Stomach (tissue), 9 donors: ENCODE data around the gene BORCS5. TPM values are rescaled to one million over a fixed set of nuclear protein-coding genes. Genes with fewer than 3 reads are reported as not detected.
"Not testable (repeated sequence)": the region's sequence is repeated elsewhere in the genome, so short reads cannot be mapped to it uniquely, and the experiment has no call there.

Experiments
- DNase-seq, 2 donors: peaks; one replicate each; pipeline versions ENCODE4 v3.0.0 to v3.0.0-alpha.2; 2013 to 2019
- H3K27ac ChIP-seq, 5 donors: fragments of 200-600 bp in 4 of 5; sonication (generic) in 4 of 5; one replicate each; pipeline ENCODE4 v1.5.1; 2013 to 2019; ENCODE audit warnings: mild to moderate bottlenecking in 1 of 5, moderate library complexity in 1 of 5
- H3K27me3 ChIP-seq, 3 donors: fragments of 200-600 bp; sonication (generic); one replicate each; pipeline ENCODE4 v1.5.1; 2017 to 2019; ENCODE audit warnings: mixed run types in 1 of 3
- H3K36me3 ChIP-seq, 4 donors: fragments of 200-600 bp; sonication (generic); 1 replicate in 3 of 4; 2 replicates in 1 of 4; pipeline ENCODE4 v1.5.1; 2016 to 2019
- H3K4me1 ChIP-seq, 4 donors: fragments of 200-600 bp; sonication (generic); one replicate each; pipeline ENCODE4 v1.5.1; 2016 to 2019
- H3K4me3 ChIP-seq, 4 donors: fragments of 200-600 bp; sonication (generic) in 3 of 4; one replicate each; pipeline ENCODE4 v1.5.1; 2016 to 2019; ENCODE audit warnings: mild to moderate bottlenecking in 1 of 4
- H3K9me3 ChIP-seq, 4 donors: fragments of 200-600 bp; sonication (generic); one replicate each; pipeline ENCODE4 v1.5.1; 2016 to 2019
- EP300 ChIP-seq: sonication (generic); formaldehyde crosslinking; IDR thresholded peaks from one replicate; pipeline ENCODE4 v1.6.1; 2017; ENCODE audit warnings: antibody characterized with exemption
- POLR2A ChIP-seq, 4 donors: fragments of 450-650 bp; IDR thresholded peaks; one replicate each; pipeline ENCODE4 v1.6.1; 2016; ENCODE audit warnings: antibody characterized with exemption in 4 of 4, control low read depth in 2 of 4, mild to moderate bottlenecking in 1 of 4, moderate library complexity in 1 of 4
- POLR2AphosphoS5 ChIP-seq, 3 donors: sonication (generic); formaldehyde crosslinking; IDR thresholded peaks; one replicate each; pipeline ENCODE4 v1.6.1; 2016; ENCODE audit warnings: antibody characterized with exemption in 3 of 3
- WGBS, 5 donors: extraction: QIAGEN DNeasy Blood & Tissue Kit in 3 of 5; methylation state at CpG; one replicate each; pipeline versions ENCODE4 v1.1.5 to v1.1.7; 2013 to 2018; 5-methylcytosine and 5-hydroxymethylcytosine counted together
- intact Hi-C: fragments of 100-400 bp; cut with DNase I; formaldehyde crosslinking; loops from one replicate; pipeline ENCODE4 v1.15.1; 2023; ENCODE audit warnings: low total_unique reads
- polyA plus RNA-seq, 3 donors: library from polyadenylated mRNA; stranded (reverse); fragments of 200-250 nt; gene quantifications; one replicate each; pipeline ENCODE4 v1.2.3, GENCODE V29; 2013
- total RNA-seq, 5 donors: library from RNA; depleted of rRNA; stranded (reverse); fragments of >200 nt; gene quantifications; one replicate each; pipeline versions ENCODE4 v1.1.0 to v1.2.3, GENCODE V29; 2014 to 2016
- TF ChIP-seq, protein P1 (sequence below), 7 experiments: fragments of 450-650 bp in 4 of 7; fragments of 200-600 bp in 3 of 7; sonication (generic) in 3 of 7; IDR thresholded peaks; one replicate each; pipeline ENCODE4 v1.5.1; 2016 to 2019; ENCODE audit warnings: antibody characterized with exemption in 7 of 7, control low read depth in 2 of 7, mild to moderate bottlenecking in 1 of 7
- donor health status: healthy with polysubstance abuse.
- donor health status: Bipolar disorder and iron deficiency.
- donor health status: healthy.

BORCS5 gene
- total and polyA plus RNA-seq, 8 donors: 1.3 to 49.0 (median 7.5) TPM

DNA sequence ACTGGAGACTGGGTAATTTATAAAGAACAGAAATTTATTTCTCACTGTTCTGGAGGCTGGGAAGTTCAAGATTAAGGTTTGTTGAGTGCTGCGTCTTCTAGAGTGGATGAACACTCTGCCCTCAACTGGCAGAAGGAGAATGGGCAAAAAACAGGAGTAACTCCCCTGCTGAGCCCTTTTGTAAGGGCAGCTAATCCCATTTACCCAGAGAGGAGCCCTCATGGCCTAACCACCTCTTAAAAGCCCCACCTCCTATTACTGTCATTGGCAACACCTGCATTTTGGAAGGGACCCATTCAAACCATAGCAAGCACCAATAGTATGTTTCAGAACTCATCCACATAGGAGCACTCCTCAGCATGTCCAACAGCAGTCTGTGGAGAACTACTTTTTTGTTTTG, 47.4 kb downstream of the BORCS5 start:
- intact Hi-C loops: no loop called here
- WGBS, 5 donors: 82 to 100% (median 95%) methylated on average over 1 of the region's 1 CpG
- Histone ChIP-seq H3K27me3 (no peaks in the 10 kb centered on the region), H3K4me1 (peaks cover 12 to 61% (median 46%) of the 10 kb centered on the region in 4 donors), H3K27ac (peak overlapping the region; percentile 59 to 80 (median 70)), H3K4me3 (no peak overlapping the region), H3K9me3 (no peaks in the 10 kb centered on the region), H3K36me3 (no peaks in the 10 kb centered on the region)
- TF ChIP-seq, protein P1, sequence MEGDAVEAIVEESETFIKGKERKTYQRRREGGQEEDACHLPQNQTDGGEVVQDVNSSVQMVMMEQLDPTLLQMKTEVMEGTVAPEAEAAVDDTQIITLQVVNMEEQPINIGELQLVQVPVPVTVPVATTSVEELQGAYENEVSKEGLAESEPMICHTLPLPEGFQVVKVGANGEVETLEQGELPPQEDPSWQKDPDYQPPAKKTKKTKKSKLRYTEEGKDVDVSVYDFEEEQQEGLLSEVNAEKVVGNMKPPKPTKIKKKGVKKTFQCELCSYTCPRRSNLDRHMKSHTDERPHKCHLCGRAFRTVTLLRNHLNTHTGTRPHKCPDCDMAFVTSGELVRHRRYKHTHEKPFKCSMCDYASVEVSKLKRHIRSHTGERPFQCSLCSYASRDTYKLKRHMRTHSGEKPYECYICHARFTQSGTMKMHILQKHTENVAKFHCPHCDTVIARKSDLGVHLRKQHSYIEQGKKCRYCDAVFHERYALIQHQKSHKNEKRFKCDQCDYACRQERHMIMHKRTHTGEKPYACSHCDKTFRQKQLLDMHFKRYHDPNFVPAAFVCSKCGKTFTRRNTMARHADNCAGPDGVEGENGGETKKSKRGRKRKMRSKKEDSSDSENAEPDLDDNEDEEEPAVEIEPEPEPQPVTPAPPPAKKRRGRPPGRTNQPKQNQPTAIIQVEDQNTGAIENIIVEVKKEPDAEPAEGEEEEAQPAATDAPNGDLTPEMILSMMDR (IDR thresholded peaks at IDR 0.05): no peak
- TF ChIP-seq EP300: no peak
- no peak for DNase-seq

DNA sequence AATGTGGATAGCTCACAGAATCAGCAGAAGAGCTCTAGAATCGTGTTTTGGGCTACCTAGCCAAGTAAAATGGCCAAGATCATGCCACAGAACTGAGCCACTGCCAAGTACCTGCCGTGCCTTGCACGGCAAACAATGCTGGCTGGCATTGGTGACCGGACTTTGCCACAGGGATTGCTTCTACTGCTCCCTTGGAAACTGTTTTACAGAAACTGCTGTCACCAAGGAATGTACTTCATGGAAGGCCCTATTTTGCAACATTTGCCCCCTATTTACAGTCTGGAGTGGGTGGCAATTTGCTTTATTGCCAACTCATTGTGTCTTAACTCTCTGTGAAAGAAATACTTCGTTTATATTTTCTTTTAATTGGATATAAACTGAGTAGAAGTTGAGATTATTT, 49.0 kb downstream of the BORCS5 start:
- peaks cover 12 to 50% (median 35%) of the 10 kb centered on the region in 4 donors for H3K4me1 ChIP-seq
- H3K36me3 ChIP-seq: no peaks in the 10 kb centered on the region
- H3K9me3 ChIP-seq: no peaks in the 10 kb centered on the region
- no peak for TF ChIP-seq EP300
- TF ChIP-seq, protein P1 (IDR thresholded peaks at IDR 0.05): no peak
- TF ChIP-seq POLR2AphosphoS5 (IDR thresholded peaks at IDR 0.05): peak in 2 of 3 donors; percentile 29 to 73
- no peak for TF ChIP-seq POLR2A (IDR thresholded peaks at IDR 0.05)
- no peak overlapping the region for H3K4me3 ChIP-seq
- no peaks in the 10 kb centered on the region for H3K27me3 ChIP-seq
- 28 to 53% (median 32%) methylated on average over 5 of the region's 5 CpGs for WGBS, 5 donors
- intact Hi-C loops: no loop called here
- peak overlapping the region; percentile 9 to 80 (median 66) for H3K27ac ChIP-seq
- DNase-seq: peak; percentile 45 to 92

GRCh38 chr12:12406762-12407161, 49.9 kb downstream of the BORCS5 start:
- no peaks in the 10 kb centered on the region for H3K27me3 ChIP-seq
- no peaks in the 10 kb centered on the region for H3K36me3 ChIP-seq
- H3K27ac ChIP-seq: peak overlapping the region; percentile 12 to 80 (median 66)
- H3K9me3 ChIP-seq: no peaks in the 10 kb centered on the region
- H3K4me3 ChIP-seq: no peak overlapping the region
- DNase-seq: no peak
- H3K4me1 ChIP-seq: peaks cover 12 to 50% (median 35%) of the 10 kb centered on the region in 4 donors
- no peak for TF ChIP-seq POLR2A (IDR thresholded peaks at IDR 0.05)
- TF ChIP-seq EP300: no peak
- TF ChIP-seq POLR2AphosphoS5 (IDR thresholded peaks at IDR 0.05): no peak
- TF ChIP-seq, protein P1 (IDR thresholded peaks at IDR 0.05): no peak
- intact Hi-C loops: no loop called here

DNA sequence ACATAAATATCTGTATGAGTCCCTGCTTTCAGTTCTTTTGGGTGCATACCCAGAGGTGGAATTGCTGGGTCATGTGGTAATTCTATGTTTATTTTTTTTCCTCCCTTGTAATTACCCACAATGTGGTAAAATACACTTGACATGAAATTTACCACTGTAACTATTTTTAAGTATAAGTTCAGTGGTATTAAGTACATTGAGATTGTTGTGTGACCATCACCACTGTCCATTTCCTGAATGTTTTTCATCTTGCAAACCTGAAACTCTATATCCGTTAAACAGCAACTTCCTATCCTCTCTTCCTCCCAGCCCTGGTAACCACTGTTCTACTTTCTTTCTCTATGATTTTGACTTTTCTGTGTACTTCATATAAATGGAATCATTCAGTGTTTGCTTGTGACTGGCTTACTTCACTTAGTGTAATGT, 51.4 kb downstream of the BORCS5 start:
- H3K27me3 ChIP-seq: no peaks in the 10 kb centered on the region
- peaks cover 12 to 40% (median 28%) of the 10 kb centered on the region in 4 donors for H3K4me1 ChIP-seq
- intact Hi-C loops: no loop called here
- no peaks in the 10 kb centered on the region for H3K36me3 ChIP-seq
- TF ChIP-seq, protein P1 (IDR thresholded peaks at IDR 0.05): no peak
- TF ChIP-seq POLR2A (IDR thresholded peaks at IDR 0.05) (no peak), POLR2AphosphoS5 (IDR thresholded peaks at IDR 0.05) (no peak), EP300 (no peak)
- H3K4me3 ChIP-seq: no peak overlapping the region
- WGBS, 5 donors: 63 to 85% (median 79%) methylated on average over 1 of the region's 1 CpG
- no peaks in the 10 kb centered on the region for H3K9me3 ChIP-seq
- peak overlapping the region in 1 of 5 donors; percentile 18 for H3K27ac ChIP-seq
- no peak for DNase-seq

DNA sequence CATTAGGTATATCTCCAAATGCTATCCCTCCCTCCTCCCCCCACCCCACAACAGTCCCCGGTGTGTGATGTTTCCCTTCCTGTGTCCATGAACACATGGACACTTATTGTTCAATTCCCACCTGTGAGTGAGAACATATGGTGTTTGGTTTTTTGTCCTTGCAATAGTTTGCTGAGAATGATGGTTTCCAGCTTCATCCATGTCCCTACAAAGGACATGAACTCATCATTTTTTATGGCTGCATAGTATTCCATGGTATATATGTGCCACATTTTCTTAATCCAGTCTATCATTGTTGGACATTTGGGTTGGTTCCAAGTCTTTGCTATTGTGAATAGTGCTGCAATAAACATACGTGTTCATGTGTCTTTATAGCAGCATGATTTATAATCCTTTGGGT, 52.5 kb downstream of the BORCS5 start:
- DNase-seq, H3K27ac ChIP-seq, H3K9me3 ChIP-seq, intact Hi-C loops, H3K36me3 ChIP-seq, H3K27me3 ChIP-seq, H3K4me3 ChIP-seq: not testable (repeated sequence)
- H3K4me1 ChIP-seq: peaks cover 9 to 30% (median 19%) of the 10 kb centered on the region in 4 donors
- WGBS, 5 donors: 89 to 100% (median 95%) methylated on average over 1 of the region's 2 CpGs
